A673 (cell line): ENCODE measurements around the gene NCOR1. TPM values are rescaled to one million over a fixed set of nuclear protein-coding genes. Genes with fewer than 3 reads are reported as not detected.

Source experiments
- BruUV-seq: library from RNA; stranded (reverse); fragments of 400-500 nt; replicated peaks from 2 replicates; lab custom pipeline; 2021; lab: Mats Ljungman, UMichigan
- CTCF ChIA-PET: fragments of 300-600 bp; sonication (Branson Sonifier 250); formaldehyde crosslinking; loops from one replicate; lab custom pipeline; 2022; ENCODE audit warnings: antibody characterized with exemption; lab: Charles Lee
- POLR2A ChIA-PET: fragments of 300-600 bp; sonication (Branson Sonifier 250); formaldehyde crosslinking; loops from one replicate; lab custom pipeline; 2022; ENCODE audit warnings: antibody characterized with exemption; ENCODE audit not compliant: low non-redundant PET; lab: Charles Lee
- DNase-seq: peaks from one replicate; pipeline ENCODE4 v3.0.0-alpha.2; 2015; ENCODE audit warnings: low spot score
- H3K27ac ChIP-seq: fragments of 200-600 bp; sonication (generic); 2 replicates; pipeline ENCODE4 v1.5.1; 2016; ENCODE audit warnings: mixed run types, low read depth, mild to moderate bottlenecking, mixed read lengths, antibody characterized with exemption, low read length; ENCODE audit not compliant: poor library complexity, severe bottlenecking
- H3K27me3 ChIP-seq: fragments of 200-600 bp; sonication (generic); replicated peaks from 2 replicates; pipeline ENCODE4 v1.6.1; 2017; ENCODE audit warnings: mixed run types, low read depth, mild to moderate bottlenecking, mixed read lengths, antibody characterized with exemption, low read length; ENCODE audit not compliant: insufficient read depth, poor library complexity
- H3K36me3 ChIP-seq: fragments of 200-600 bp; sonication (generic); 2 replicates; pipeline ENCODE4 v1.6.1; 2016; ENCODE audit warnings: mixed run types, mild to moderate bottlenecking, mixed read lengths, antibody characterized with exemption, low read length; ENCODE audit not compliant: insufficient read depth, poor library complexity, severe bottlenecking
- H3K4me1 ChIP-seq: fragments of 200-600 bp; sonication (generic); 2 replicates; pipeline ENCODE4 v1.6.1; 2017; ENCODE audit warnings: mixed run types, mild to moderate bottlenecking, mixed read lengths, antibody characterized with exemption, low read length; ENCODE audit not compliant: insufficient read depth, poor library complexity, severe bottlenecking
- H3K4me3 ChIP-seq: fragments of 200-600 bp; sonication (generic); 2 replicates; pipeline ENCODE4 v1.5.1; 2016; ENCODE audit warnings: low read depth, mixed run types, mild to moderate bottlenecking, mixed read lengths, low read length; ENCODE audit not compliant: poor library complexity, severe bottlenecking
- H3K9me3 ChIP-seq: fragments of 200-600 bp; sonication (generic); 2 replicates; pipeline ENCODE4 v1.6.1; 2016; ENCODE audit warnings: mixed run types, low read depth, mild to moderate bottlenecking, mixed read lengths, antibody characterized with exemption, low read length; ENCODE audit not compliant: poor library complexity, severe bottlenecking
- EZH2 ChIP-seq: fragments of 200-600 bp; sonication (generic); IDR thresholded peaks from 2 replicates; pipeline ENCODE4 v1.6.1; 2017; ENCODE audit warnings: borderline replicate concordance, low read depth, mild to moderate bottlenecking, mixed read lengths, antibody characterized with exemption, low read length; ENCODE audit not compliant: poor library complexity, severe bottlenecking
- intact Hi-C: fragments of 100-400 bp; cut with micrococcal nuclease; formaldehyde crosslinking; loops from one replicate; pipeline ENCODE4 v1.10.0; 2022; ENCODE audit not compliant: unreplicated experiment
- total RNA-seq: library from RNA; stranded (reverse); gene quantifications from 2 replicates; pipeline ENCODE4 v1.2.3, GENCODE V29; 2021
- TF ChIP-seq, protein P1 (sequence below): fragments of 300-800, 200-600 bp; sonication (generic); conservative IDR thresholded peaks from 2 replicates; pipeline ENCODE4 v1.5.1; 2017; ENCODE audit warnings: low read depth, mild to moderate bottlenecking, antibody characterized with exemption, low read length, moderate library complexity, mixed read lengths

Gene NCOR1
- total RNA-seq, 1 experiment from 2014 or later, result 150 TPM

DNA sequence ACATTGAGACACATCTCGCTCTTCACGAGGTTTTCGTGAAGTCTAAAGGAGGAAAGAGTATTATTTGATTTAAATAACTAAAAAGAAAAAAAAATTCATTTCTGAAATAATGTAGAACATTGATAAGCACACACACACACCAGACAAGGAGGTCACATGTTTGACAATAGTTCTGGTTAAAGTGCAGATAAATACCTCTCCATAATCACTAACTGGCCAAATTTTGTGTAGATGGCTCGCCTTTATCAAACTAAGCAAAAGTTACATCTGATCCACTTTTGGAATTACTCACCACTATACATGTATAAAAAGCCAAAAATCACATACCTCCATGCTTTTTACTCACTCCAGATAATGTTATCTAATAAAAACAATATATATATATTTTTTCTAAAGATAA, 106.5 kb downstream of the NCOR1 start:
- no peak for TF ChIP-seq EZH2
- TF ChIP-seq, protein P1, sequence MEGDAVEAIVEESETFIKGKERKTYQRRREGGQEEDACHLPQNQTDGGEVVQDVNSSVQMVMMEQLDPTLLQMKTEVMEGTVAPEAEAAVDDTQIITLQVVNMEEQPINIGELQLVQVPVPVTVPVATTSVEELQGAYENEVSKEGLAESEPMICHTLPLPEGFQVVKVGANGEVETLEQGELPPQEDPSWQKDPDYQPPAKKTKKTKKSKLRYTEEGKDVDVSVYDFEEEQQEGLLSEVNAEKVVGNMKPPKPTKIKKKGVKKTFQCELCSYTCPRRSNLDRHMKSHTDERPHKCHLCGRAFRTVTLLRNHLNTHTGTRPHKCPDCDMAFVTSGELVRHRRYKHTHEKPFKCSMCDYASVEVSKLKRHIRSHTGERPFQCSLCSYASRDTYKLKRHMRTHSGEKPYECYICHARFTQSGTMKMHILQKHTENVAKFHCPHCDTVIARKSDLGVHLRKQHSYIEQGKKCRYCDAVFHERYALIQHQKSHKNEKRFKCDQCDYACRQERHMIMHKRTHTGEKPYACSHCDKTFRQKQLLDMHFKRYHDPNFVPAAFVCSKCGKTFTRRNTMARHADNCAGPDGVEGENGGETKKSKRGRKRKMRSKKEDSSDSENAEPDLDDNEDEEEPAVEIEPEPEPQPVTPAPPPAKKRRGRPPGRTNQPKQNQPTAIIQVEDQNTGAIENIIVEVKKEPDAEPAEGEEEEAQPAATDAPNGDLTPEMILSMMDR, result no peak
- Histone ChIP-seq H3K27ac (no peak overlapping the region), H3K4me3 (no peak overlapping the region), H3K36me3 (peaks cover 22% of the 10 kb centered on the region), H3K4me1 (no peaks in the 10 kb centered on the region), H3K27me3 (no peaks in the 10 kb centered on the region), H3K9me3 (no peaks in the 10 kb centered on the region)
- BruUV-seq, result no TSS peak
- DNase-seq, result no peak
- CTCF ChIA-PET, result no interaction called here
- POLR2A ChIA-PET, result no interaction called here
- intact Hi-C loops, result no loop called here

DNA sequence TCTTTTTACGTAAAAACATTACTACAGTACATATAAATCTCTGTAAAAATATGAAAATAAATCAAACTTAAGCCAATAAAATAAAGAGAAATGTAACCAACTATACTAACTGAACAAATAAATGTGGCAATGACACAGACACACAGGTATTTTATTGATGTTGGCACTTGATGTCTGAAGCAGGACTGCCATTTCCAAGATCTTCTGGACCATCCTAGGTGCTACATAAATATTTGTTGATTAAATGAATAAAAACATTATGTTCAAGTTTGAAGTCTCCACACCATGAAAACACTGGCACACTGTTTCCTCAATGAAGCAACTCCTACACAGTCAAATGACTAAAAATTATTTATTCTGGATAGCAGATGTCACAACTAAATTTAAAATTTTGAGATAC, 106.9 kb downstream of the NCOR1 start:
- POLR2A ChIA-PET, result no interaction called here

DNA sequence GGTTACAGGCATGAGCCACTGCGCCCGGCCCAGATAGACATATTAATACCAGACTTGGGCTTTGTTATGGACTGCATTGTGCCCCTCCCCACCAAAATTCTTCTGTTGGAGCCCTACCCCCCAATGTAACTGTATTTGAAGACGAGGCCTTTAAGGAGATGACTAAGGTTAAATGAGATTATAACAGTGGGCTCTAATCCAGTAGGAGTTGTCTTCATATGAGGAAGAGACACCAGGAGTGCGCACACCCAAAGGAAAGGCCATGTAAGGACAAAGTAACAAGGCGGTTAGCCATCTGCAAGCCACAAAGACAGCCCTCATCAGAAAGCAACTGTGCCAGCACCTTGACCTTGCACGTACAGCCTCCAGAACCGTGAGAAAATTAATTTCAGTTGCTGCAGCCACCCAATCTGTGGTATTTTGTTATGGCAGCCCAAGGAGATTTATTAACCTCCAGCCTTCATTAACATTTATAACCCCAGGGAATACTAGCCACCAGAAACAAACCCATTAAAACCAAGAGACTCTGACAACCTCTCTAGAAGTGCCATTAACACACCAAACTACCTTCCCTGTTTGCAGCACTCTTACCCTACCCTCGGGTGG, 108.1 kb downstream of the NCOR1 start:
- peaks cover 21% of the 10 kb centered on the region for H3K36me3 ChIP-seq
- H3K4me3 ChIP-seq, result no peak overlapping the region
- H3K27me3 ChIP-seq, result no peaks in the 10 kb centered on the region
- CTCF ChIA-PET, result no interaction called here
- BruUV-seq, result no TSS peak
- no peaks in the 10 kb centered on the region for H3K9me3 ChIP-seq
- TF ChIP-seq, protein P1, result no peak
- TF ChIP-seq EZH2, result no peak
- POLR2A ChIA-PET, result no interaction called here
- intact Hi-C loops, result no loop called here
- no peaks in the 10 kb centered on the region for H3K4me1 ChIP-seq
- no peak overlapping the region for H3K27ac ChIP-seq
- no peak for DNase-seq

More for the DNA sequence above, 106.9 kb downstream of the NCOR1 start:
- intact Hi-C loops, result no loop called here
- H3K27ac ChIP-seq, result no peak overlapping the region
- no peaks in the 10 kb centered on the region for H3K27me3 ChIP-seq
- peaks cover 22% of the 10 kb centered on the region for H3K36me3 ChIP-seq
- no peaks in the 10 kb centered on the region for H3K4me1 ChIP-seq
- H3K9me3 ChIP-seq, result no peaks in the 10 kb centered on the region
- CTCF ChIA-PET, result no interaction called here
- no peak for TF ChIP-seq EZH2
- TF ChIP-seq, protein P1, result no peak
- no peak overlapping the region for H3K4me3 ChIP-seq
- no TSS peak for BruUV-seq
- no peak for DNase-seq
